KBM-7 (cell line): Measurements from ENCODE around the gene LYPD1.

Experiments
- DNase-seq: peaks from one replicate; pipeline ENCODE4 v3.0.0-alpha.2; 2015
- in situ Hi-C: fragments of 300-500 bp; cut with MboI; formaldehyde crosslinking; loops from 2 replicates; pipeline ENCODE4 v1.14.3; 2020; ENCODE audit warnings: low sequenced_read_pairs, low pct_unique_long_range_greater_than_20kb, mixed read lengths

LYPD1 gene

DNA sequence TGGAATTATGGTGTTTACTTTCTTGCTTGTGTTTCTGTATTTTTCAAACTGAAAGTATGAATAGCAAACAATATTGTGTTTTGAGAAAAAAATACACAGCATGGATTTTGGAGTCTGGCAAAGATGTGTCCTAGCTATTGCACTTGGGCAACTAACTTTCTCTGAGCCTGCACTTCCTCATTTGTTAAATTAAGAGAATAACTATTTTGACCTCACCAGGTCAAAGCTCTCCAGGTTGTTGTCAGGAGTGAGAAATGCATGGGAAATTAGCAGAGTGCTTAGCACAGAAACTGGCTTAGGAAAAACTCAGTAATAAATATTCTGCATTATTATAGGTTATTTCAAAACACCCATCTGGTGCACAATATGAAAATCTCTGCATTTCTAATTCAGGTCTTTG lies 28.2 kb downstream of the LYPD1 start:
- in situ Hi-C loops: no loop called here
- DNase-seq: no peak

DNA sequence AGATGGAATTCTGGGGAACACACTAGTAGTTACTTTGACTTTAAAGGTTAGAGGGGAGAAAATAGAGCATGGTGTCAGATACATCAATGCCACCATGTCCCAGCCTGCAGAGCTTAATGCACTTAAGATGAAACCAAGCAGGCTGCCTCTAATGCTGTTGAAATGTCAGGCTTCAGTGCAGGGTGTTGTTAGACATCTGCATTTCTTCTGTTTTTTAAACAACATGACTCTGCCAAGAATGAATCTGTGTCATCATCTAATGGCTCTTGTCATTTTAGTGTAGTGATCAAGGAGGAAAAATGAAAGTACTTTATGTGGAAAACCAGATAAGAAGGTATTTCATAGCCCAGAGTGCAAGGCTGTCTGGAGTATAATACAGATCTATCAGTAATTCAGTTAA lies 29.9 kb downstream of the LYPD1 start:
- in situ Hi-C loops: no loop called here
- DNase-seq: no peak

DNA sequence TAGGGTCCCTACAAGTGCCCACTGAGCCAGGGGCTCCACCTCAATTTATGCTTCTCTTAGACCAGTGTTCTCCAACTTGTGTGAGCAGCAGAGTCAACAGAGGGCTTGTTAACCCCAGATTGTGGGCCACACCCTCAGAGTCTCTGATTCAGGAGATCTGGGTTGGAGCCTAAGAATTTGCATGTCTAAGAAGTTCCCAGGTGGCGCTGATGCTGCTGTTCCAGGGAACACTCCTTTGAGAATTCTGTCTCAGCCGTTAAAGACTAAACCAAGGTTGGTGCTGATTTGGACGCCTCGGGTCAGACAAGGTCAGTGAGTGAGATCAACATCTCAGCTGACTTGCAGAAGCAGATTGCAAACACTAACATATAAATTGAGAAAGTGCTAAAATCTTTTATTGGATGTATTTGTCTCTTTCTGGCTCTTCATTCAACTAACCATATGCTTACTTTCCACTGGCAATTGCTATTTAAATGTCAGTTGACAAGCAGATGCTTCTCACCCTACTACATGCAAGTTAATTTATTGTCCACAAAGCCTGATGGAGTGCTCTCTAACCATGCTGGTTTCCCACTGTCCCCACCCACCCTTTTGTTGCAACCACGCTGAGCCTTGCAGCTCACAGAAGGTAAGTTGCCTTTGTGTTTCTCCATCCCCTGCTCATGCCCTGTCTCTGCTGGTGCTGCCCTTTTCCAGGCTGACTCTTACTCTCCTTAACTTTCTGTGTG lies 31.5 kb downstream of the LYPD1 start:
- DNase-seq: no peak
- in situ Hi-C loops: no loop called here

DNA sequence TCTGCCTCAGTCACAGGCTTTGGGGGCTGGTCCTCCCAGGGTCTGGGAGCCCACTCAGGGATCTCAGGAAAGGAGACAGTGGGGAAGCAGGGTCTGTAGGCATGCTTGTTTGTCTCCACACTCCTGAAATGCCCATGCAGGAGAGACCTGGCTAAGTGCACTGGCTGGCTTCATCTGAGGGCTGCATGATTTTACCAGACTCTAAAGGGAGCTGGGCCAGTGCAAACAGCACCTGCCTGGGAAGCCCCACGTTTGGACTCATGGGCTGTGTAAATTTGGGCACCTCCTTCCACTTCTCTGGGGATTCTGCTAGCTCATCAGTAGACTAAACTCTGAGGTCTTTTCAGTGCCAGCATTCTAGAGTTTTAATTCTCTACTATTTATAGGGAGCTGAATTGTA lies 33.7 kb downstream of the LYPD1 start:
- in situ Hi-C loops: no loop called here

DNA sequence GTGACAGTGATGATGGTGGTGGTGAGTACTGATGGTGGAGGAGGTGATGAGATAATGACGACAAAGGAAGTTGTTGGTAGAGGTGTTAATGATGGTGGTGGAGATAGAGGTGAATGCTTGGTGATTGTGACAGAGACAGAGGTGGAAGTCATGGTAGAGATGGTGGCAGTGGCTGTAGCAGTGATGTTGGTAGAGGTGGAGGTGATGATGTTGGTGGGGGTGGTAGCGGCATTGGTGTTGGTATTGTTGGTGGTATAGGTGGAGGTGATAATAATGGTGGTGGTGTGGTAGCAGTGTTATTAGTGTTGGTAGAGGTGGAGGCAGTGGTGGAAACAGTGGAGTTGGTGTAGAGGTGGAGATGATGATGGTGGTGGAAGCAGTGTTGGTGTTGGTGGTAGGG lies 36.4 kb downstream of the LYPD1 start:
- no peak for DNase-seq
- in situ Hi-C loops: no loop called here

More for the DNA sequence above, 33.7 kb downstream of the LYPD1 start:
- no peak for DNase-seq

DNA sequence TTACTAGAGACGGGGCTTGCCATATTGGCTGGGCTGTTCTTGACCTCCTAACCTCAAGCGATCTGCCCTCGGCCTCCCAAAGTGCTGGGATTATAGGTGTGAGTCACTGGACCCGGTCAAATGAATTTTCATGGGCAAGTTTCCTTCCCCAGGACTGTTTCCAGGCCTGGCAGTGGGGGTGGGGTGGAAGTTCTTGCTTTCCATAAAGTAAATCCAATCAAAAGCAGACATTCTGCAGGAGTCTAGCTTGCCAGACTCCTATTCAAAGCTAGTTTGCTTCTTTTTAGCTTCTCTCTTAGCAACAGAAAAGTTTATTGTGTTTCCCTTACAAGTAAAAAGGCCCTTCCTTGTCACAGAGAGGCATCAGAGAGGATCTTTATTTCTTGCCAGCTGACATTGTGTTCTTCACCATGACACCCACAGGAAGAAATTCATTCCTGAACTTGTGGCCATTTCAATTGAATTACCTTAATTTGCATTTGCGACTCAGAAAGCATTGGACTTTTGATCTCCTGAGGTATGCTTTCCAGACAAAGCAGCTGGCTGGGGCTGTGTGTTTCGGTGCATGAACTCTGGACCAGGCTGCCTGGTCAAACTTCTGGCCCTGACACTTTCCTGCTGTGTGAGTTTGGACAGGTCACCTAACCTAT lies 37.9 kb downstream of the LYPD1 start:
- in situ Hi-C loops: no loop called here
- DNase-seq: no peak

DNA sequence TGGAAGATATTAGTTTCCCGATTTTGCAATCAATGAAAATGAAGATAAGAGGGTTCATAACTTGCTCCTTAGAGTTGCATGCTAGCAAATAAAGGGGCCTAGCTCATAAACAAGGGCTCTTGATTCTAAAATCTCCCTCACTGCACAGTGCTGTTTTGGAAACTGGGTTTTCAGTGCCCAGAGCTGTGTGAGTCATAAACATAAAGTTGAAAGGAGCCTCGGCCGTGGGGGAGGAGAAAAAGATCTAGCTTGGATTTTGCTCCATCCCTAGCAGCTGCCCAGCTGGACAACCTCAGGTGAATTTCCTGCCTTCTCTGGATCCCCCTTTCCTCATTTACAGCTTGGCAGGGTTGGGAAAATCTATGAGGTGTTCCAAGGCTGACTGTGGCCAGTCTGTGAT lies 42.5 kb downstream of the LYPD1 start:
- in situ Hi-C loops: no loop called here
- no peak for DNase-seq

DNA sequence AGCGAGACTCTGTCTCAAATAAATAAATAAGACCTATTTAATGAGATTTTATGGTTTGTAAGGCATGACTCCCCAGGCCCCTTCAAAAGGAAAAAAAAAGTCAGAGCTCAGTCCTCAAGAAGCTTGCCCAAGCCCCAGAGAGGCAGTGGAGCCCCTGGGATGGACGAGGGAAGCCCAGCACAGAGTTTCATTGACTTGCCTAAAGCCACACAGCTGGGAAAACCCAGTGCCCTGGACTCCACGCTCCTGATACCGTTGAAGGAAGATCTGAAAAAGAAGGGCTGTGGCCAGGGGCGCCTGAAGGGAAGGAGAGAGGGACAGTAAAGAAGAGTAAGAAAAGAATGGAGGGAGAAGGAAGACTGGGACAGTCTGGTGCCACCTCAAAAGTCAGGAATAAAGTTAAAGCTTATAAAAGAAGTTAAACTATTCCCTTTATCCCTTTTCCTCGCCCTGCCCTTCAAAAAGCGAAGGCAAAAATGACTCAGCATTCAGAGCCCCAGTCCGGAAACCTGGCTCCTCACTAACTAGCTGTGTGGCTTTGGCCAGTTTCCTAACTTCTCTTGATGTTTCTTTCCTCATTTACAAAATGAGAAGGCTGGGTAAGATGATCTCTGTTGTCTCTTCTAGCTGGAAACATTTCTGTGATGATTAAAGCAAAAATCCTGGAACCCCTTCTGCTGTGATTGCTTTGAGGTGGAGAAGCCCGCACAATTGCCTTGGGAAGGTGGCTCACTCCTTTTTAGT lies 46.7 kb downstream of the LYPD1 start:
- in situ Hi-C loops: no loop called here
- DNase-seq: no peak

DNA sequence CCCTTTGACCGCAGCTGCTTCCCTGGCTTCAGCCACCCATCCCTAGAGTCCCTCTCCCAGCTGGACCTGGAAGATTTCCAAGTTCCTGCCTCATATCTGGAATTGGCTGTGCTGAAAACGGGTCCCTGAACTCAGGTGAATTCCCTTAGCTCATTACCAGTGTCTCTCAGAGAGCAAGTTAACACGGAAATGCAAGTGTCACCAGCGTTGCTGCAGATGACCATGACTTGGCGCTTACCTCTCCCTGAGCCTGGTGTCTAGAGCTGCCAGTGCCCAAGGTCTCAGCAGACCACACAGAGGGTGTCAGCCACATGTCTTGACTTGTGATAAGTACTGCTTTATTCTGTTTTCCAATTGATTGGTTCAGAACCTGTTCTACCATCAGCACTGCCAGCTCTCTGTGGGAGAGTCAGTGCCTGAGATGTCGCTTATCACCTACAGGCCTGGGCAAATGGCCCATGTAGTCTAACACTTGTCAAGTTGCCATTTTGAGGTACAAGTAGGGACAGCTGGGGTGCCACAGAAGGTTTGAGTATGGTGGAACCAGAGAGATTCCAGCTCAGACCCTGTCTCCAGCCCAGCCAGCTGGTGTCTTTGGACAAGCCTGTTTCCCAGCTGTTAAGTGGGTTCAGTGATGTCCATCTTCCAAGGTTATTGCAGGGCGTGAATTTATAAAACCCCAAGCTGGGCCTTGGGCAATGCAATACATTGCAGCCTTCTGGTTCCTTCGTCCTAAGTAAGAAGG lies 48.7 kb downstream of the LYPD1 start:
- no peak for DNase-seq
- in situ Hi-C loops: no loop called here

DNA sequence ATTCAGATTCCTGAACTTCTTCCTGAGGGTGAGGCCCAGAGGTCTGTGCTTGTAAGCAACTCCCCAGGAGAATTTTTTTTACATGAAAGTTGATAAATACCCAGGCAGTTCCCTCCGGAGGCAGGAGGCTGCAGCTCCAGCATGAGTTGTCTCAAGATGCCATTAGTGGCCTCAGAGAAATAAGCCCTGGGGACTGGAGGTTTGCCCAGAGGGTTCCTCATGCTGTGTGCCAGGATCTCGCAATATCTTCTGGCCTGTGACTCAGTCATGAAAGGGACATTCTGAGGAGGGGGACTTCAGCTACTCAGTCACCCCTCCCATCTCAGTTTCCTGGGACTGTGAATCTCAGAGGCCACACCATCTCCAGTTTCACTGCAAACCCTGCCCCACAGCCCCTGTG lies 49.9 kb downstream of the LYPD1 start:
- DNase-seq: no peak
- in situ Hi-C loops: no loop called here

DNA sequence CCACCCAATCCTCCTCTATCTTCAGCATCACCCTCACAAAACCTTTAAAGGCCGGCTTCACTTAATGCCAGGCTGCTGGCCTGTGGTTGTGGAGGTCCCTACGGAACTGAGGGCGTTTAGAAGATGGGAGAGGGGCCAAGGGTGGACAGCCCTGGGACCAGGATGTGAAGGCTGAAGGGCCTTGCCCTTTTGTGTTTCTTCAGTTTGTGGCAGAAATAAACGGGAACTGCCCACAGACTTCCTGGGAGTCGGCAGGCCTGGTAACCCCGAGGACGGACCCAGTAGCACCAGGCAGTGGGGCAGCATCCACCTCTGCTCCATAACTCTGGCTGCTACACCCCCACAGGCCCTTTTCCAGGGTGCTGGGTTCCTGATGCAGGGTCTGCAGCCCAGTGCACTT lies 51.3 kb downstream of the LYPD1 start:
- in situ Hi-C loops: no loop called here
- DNase-seq: no peak

DNA sequence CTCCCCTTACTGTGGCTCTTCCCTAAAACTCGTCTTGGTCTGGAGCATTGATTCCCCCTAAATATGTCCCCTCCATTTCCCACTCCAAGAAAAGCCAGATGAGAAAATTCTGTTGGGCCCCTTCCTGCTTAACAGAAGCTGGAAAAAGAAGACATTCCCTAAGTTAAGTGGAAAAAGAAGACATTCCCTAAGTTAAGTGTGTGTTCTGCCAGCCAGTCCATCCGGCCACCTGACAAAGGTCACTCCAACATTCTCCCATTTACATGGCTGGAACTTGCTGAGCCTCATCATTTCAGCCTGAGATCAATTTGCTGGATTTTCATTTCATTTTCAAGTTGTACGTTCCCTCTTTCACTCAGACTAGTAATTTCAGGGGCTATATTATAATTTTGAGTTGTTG lies 52.0 kb downstream of the LYPD1 start:
- in situ Hi-C loops: no loop called here
- no peak for DNase-seq

DNA sequence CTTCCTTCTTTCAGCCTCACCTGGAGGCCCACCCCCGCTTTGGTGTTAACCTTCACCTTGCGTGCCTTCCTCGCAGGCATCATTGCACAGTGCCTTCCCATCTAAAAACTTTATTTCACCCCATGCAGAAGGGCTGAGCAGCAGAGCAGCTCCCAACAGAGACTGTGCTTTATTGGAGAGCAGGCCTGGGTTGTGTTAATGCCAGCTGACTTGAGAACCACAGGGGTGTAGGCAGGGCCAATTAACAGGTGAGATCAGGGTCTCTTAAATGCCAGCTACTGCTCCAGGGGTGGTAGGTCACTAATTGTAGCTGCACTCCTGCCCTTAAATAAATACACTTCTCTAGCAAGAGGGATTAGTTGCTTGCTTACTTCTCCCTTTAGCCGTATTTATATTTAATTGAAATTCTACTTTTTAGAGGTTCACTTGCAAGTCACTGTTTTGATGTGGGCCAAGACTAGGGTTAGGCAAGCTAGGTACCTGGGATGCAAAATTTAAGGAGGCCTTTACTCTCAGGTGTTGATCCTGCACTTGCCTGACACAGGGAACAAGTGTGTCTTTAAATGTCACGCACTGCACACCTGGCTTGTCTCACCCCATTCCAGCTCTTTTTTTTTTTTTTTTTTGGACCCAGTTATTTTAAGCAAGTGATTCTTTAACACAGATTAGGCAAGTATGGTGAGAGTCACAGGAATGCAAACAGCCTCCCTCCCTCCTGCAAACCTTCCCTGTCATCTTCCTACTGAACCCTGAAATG lies 54.5 kb downstream of the LYPD1 start:
- in situ Hi-C loops: no loop called here
- DNase-seq: no peak

DNA sequence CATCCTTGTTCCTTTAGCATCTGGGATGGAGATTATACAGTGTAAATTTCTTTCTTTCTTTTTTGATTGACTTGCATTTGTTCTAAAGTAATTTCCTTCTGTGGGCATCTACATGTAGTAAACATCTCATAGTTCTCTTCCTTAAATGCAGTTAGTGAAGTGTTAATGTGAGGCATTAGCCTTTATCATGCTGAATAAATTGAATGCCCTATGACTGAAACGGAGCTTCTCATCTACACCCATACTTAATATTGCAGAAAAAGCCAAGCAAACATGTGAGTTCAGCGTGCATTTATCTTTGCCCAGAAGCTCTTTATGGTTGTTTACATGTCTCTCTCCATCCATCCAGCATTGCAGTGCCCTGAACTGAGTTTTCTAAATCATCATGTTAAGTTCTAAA lies 58.3 kb downstream of the LYPD1 start:
- no peak for DNase-seq
- in situ Hi-C loops: no loop called here

DNA sequence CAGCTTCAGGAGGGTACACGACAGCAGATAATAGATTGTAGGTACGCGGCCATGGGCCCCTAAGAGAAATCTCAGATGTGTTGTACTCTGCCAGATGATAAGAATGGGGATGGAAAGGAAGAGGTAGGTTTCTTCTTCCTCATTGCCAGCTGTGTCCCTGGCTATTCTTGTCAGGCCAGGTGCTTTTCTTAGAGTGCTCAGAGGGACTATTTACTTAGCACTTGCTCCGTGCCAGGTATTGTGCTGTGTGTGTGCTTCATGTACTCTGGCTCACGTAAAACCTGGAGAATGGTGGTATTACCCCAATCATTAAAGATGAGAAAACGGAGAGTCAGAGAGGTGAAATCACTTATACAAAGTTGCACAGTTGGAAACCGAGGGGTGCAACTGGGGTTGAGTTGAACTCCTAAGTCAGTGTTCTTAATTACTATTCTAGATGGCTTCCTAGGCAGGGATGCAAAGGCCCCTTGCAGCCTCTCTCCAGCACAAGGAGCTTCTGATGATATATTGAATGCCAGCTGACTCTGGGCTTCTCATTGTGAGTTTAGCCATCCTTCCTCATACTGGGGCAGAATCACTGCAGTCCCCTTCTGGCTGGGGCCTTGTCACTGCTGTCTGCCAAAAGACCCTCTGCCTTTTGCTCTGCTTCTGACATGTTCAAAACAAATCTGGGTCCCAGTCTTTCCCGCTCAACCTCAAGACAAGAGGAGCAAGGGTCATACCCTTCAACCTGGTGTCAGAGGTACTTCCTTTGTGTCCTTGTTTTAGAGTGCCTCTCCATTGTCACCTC lies 60.7 kb downstream of the LYPD1 start:
- DNase-seq: no peak
- in situ Hi-C loops: no loop called here

DNA sequence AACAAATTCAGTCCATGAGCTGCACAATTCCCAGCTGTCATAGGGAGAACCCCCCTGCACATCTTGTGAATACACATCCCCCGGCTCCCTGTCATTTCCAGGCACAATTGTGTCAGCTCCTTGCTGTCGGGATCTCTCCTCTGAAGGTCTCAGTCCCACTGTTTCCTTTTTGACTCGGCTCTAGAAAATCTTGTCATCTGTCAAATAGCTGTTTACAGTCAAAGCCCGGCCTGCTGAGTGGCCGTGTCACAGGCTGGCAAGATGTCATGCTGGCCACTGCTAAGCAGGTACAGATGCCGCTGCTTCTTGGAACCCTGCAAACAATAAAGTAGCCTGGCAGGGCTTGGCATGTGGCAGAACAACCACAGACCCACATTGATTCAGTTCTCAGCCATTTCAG lies 61.7 kb downstream of the LYPD1 start:
- in situ Hi-C loops: no loop called here
- DNase-seq: no peak

DNA sequence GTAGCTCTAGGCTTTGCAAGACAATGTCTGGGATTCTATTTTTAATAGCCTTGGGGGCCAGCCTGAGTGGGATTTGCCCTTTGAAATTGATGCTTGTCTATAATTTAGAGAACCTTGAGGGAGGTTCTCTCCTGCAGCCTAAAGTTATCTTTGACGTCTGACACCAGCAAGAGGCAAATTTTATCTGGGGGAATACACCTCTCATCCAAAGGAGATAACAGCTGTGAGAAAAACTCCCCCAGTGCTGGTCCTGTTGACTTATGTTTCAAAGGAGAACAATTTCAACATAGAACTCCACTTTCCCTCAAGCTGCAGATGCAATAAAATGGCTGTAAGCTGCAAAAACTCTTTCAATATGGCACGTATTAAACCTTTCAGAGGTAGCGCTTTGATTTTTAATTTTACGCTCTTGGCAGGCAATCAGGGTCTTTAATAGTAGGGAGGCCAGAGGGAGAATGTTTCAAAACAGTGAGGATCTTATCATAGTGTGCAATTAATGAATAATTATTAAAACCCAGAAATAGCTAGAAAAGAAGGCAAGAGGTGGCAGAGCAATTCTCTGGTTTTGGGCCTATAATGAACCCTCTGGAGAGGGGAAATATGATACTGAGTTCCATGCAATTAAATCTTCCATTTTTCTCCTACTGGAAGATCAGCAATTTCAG lies 62.4 kb downstream of the LYPD1 start:
- in situ Hi-C loops: no loop called here
- DNase-seq: no peak

DNA sequence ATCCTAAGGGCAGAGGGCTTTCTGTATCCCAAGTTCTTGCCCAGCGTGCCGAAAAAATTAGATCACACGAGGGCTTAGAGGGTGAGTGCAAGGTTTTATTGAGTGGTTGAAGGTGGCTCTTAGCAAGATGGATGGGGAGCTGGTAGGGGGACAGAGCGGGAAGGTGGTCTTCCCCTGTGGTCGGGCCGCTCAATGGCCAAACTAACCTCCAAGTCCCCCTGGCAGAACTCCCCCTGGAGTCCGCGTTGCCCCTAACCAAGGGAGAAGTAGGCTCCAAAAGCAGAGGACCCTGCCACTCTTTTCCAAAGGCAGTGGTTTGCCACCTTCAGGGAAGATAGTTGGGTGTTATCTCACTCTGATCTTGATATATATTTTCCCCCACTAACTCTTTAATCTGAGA lies 63.4 kb downstream of the LYPD1 start:
- in situ Hi-C loops: no loop called here
- no peak for DNase-seq
